ENCODE data around the gene UBE2E2. TPM values are rescaled to one million over a fixed set of nuclear protein-coding genes. Genes with fewer than 3 reads are reported as not detected.

Gene UBE2E2
- total RNA-seq, 1 donor from 2014 or later = 64.6 TPM

- no peak for DNase-seq (ENCODE audit: low spot score)
Observed at GRCh38 chr3:23272820-23273219, 69.7 kb downstream of the UBE2E2 start.

DNA sequence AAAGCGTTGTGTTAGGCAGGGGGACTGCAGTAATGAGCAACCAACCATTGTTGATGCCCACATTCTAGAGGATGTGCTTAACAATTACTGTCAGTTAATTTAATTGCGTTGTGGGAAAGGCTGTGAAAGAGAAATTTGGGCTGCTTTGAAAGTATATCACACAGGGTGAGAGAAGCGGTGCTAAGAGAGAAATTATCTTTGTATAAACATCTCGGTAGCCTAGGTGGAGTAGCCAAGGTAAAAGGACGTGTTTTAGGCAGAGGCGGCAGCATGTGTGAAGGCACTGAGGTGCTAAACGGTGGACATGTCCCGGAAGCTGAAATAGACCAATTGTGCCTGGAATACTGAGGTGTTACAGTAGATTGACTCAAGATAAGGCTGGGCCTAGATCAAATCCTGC is 71.9 kb downstream of the UBE2E2 start:
- DNase-seq (ENCODE audit: low spot score) = no peak

- DNase-seq (ENCODE audit: low spot score) = no peak
Observed at GRCh38 chr3:23275814-23276213, 72.7 kb downstream of the UBE2E2 start.

GRCh38 chr3:23276913-23277658 is 74.0 kb downstream of the UBE2E2 start:
- no peak for DNase-seq (ENCODE audit: low spot score)

DNA sequence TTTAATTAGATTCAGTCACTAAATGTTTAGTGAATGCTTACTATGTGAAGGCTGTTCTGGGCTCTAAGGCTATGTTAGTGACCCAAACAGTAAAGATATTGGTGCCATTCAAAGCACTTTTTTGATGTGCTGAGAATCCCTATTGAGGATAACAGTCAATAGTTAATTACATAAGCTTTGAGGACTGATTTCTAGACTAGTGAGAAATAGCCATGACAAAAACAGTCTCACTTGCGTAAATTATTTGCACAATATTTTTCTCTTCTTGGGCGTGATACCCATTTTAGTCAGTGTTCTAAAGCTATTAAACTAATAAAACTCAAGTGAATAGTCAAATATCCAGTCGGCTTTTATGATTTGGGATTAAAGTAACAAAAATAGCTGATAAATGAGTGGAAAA is 74.6 kb downstream of the UBE2E2 start:
- DNase-seq (ENCODE audit: low spot score) = no peak

DNA sequence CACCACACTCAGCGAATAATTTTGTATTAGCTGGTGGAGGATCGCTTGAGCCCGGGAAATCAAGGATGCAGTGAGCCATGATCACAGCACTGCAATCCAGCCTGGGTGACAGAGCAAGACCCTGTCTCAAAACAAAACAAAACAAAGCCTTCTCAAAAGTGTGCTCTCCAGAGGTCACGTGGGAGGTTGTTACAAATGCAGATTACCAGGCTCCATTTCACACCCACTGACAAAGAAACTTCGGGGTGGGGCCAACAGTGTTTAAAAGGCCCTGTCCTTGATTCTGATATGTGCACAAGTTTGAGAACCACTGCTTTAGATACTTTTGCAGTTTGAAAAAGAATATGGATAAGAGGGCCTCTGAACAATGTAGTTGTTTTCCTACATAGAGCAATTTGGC is 80.5 kb downstream of the UBE2E2 start:
- DNase-seq (ENCODE audit: low spot score) = no peak

- DNase-seq (ENCODE audit: low spot score) = no peak
Observed at GRCh38 chr3:23288286-23288685, 85.2 kb downstream of the UBE2E2 start.

GRCh38 chr3:23288715-23289114 is 85.6 kb downstream of the UBE2E2 start:
- no peak for DNase-seq (ENCODE audit: low spot score)

GRCh38 chr3:23292432-23292831 is 89.3 kb downstream of the UBE2E2 start:
- no peak for DNase-seq (ENCODE audit: low spot score)

DNA sequence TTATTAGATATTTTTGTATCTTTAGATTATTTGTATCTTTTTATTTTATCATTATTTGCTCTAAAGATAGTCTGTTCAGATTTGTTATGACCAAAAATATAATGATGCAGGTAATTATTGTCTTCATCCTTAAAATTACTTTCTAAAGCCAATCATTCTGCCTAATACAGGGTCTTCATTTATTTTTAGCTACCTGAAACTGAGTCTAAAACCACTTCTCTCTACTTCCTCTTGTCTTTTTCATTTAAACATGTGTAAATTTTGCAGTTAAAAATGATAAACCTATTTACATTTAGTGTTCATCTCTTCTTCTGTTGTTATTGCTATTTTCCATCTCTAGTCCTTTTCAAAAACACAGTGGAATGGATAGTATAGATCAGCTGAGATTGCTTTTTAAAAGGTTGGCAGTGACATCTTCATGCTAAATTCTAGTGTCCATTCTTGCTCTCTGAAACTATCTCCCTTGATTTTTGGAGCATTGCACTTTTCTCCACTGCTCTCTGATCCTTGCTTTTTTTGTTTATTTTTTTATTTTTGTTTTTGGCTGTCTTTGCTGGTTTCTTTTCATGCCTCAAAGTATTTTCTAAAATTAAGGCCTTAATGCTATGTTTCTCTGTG is 91.8 kb downstream of the UBE2E2 start:
- DNase-seq (ENCODE audit: low spot score) = no peak

DNA sequence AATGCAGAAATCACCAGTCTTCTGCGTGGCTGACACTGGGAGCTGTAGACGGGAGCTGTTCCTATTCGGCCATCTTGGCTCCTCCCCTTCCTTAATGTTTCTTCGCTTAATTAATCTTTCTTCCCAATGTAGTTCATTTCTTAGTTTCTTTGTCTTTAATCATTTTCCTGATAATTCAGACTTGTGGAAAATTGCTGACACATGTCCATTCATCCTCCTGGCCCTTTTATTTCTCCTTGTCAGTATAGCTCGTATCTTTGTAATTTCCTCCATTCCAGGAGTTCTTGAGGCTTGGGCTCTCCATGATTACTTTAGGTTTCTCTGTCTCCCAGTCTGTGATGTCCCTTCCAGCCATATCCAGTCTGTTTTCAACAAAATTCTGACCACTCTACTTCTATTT is 98.7 kb downstream of the UBE2E2 start:
- DNase-seq (ENCODE audit: low spot score) = no peak

- no peak for DNase-seq (ENCODE audit: low spot score)
Observed at GRCh38 chr3:23302271-23302670, 99.1 kb downstream of the UBE2E2 start.

GRCh38 chr3:23303601-23304217 is 100.6 kb downstream of the UBE2E2 start:
- DNase-seq (ENCODE audit: low spot score) = no peak

DNA sequence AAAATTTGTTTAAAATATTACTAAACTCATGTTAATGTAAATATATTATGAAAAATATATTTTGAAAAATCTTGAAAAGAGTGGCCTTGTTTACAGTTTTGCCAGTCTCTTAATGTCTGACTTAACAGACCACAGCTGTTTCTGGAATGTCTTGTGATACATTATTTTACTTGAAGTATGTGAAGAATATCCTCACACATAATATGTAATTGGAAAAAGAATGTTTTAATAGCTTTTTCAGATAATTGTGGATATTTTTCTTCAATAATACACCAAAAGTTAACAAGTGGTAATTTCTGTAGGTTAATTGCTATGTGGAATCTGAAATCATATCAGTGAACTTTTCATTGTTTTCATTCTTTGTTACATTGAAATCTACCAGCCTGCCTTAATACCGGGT is 101.3 kb downstream of the UBE2E2 start:
- DNase-seq (ENCODE audit: low spot score) = no peak

DNA sequence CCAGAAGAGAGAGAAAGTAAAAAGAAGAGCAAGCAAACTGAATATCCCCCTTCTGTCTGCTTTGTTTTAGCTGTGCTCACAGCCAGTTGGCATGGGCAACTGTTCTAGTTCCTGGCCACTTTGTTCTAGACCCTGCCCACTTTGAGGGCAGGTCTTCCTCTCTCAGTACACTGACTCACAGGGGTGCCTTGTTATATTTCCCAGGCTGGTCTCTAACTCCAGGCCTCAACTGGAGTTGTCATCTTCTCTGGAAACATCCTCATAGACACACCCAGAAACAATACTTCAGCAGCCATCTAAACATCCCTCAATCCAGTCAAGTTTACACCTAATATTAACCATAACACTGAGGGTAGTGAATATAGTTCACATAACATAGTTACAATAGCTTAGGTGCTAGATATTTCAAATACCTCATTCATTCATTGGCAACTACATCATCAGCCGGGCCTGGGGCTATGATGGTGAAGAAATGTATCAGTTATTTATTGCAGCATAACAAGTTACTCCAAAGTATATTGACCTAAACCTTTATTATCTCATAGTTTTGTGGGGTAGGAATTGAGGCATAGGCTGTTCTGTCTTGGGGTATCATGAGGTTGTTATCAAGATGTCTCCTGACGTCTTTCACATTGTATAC is 106.0 kb downstream of the UBE2E2 start:
- no peak for DNase-seq (ENCODE audit: low spot score)

DNA sequence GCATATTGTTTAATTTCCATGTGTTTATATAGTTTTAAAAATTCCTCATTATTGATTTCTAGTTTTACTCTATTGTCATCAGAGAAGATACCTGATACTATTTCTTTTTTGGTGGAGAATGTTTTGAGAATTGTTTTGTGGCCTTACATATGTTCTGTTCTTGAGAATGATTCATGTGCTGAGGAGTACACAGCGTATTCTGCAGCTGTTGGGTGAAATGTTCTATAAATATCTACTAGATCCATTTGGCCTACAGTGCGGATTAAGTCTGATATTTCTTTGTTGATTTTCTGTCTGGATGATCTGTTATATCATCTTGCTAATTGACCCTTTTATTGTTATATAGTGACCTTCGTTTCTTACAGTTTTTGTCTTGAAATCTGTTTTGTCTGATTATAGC is 109.7 kb downstream of the UBE2E2 start:
- DNase-seq (ENCODE audit: low spot score) = no peak

DNA sequence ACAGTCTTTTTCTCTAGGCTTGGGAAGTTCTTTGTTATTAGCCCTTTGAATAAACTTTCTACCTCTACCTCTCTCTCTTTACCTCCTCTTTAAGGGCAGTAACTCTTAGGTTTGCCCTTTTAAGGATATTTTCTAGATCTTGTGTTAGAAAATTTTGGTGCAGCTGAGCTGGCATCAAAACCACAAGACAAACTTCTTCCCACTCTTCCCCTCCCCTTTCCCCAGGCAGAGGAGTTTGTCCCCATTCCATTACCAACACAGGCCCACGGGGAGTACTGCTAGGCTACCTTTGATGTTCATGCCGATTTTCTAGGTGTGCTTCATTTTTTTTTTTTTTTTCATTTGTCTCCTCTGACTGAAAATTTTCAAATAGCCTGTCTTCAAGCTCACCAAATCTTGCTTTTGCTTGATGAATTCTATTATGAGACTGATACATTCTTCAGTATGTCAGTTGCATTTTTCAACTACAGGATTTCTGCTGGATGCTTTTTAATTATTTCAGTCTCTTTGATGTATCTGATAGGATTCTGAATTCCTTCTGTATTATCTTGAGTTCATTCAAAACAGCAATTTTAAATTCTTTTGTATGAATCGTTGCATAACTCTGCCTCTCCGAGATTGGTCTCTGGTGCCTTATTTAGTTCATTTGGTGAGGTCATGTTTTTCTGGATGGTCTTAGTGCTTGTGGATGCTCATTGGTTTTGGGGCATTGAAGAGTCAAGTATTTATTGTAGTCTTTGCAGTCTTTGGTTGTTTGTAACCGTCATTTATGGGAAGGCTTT is 112.0 kb downstream of the UBE2E2 start:
- no peak for DNase-seq (ENCODE audit: low spot score)

DNA sequence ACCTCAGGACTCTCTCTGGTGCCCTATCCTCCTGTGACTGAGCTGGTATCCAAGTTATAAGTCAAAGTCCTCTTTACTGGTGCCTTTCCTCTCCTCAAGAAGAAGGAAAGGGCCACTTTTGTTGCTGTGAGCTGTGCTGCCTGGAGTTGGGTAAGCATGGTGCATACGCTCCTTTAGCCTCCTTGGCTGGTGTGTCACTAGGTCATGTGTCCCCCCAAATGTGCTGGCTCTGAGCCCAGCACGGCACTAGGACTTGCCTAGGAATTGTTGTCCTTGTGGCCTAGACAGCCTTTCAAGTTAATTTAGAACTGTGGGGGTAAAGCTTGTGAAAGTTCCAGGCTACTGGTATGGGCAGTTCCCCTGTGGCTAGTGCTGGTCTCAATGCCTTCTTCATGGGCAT is 113.8 kb downstream of the UBE2E2 start:
- DNase-seq (ENCODE audit: low spot score) = no peak

GRCh38 chr3:23319366-23320312 is 116.5 kb downstream of the UBE2E2 start:
- no peak for DNase-seq (ENCODE audit: low spot score)

All from mesenteric fat pad (tissue), 1 donor.